PC-9 (cell line): Measurements from ENCODE around the gene KLHL40. TPM values are rescaled to one million over a fixed set of nuclear protein-coding genes. Genes with fewer than 3 reads are reported as not detected.

ENCODE experiments used
- BruUV-seq: library from RNA; stranded (reverse); fragments of 400-500 nt; replicated peaks from 2 replicates; lab custom pipeline; 2021; lab: Mats Ljungman, UMichigan
- CTCF ChIA-PET: fragments of 300-600 bp; sonication (Branson Sonifier 250); formaldehyde crosslinking; loops from one replicate; lab custom pipeline; 2022; ENCODE audit warnings: antibody characterized with exemption; lab: Charles Lee
- POLR2A ChIA-PET: fragments of 300-600 bp; sonication (Branson Sonifier 250); formaldehyde crosslinking; loops from one replicate; lab custom pipeline; 2022; ENCODE audit warnings: antibody characterized with exemption; ENCODE audit not compliant: unreplicated experiment; lab: Charles Lee
- DNase-seq, 2 experiments: peaks; one replicate each; pipeline versions ENCODE4 v3.0.0 to v3.0.0-alpha.2; 2015 to 2022; ENCODE audit warnings: mixed read lengths in 1 of 2
- H2AFZ ChIP-seq: fragments of 200-600 bp; sonication (generic); 2 replicates; pipeline ENCODE4 v1.8.1; 2017; ENCODE audit warnings: antibody characterized with exemption
- H3F3A ChIP-seq: fragments of 200-600 bp; sonication (generic); 2 replicates; pipeline ENCODE4 v1.8.1; 2017; ENCODE audit warnings: antibody characterized with exemption, mild to moderate bottlenecking, low read depth; ENCODE audit not compliant: insufficient read depth
- H3K27ac ChIP-seq: fragments of 200-600 bp; sonication (generic); 2 replicates; pipeline ENCODE4 v1.6.1; 2016; ENCODE audit warnings: mixed run types
- H3K27me3 ChIP-seq: fragments of 200-600 bp; sonication (generic); 2 replicates; pipeline ENCODE4 v1.6.1; 2016; ENCODE audit warnings: low read depth, mixed run types; ENCODE audit not compliant: insufficient read depth
- H3K36me3 ChIP-seq: fragments of 200-600 bp; sonication (generic); 2 replicates; pipeline ENCODE4 v1.6.1; 2016; ENCODE audit warnings: low read depth, mixed run types
- H3K4me1 ChIP-seq: fragments of 200-600 bp; sonication (generic); replicated peaks from 2 replicates; pipeline ENCODE4 v1.6.1; 2016; ENCODE audit warnings: mixed run types; ENCODE audit not compliant: insufficient read depth
- H3K4me2 ChIP-seq: fragments of 200-600 bp; sonication (generic); 2 replicates; pipeline ENCODE4 v1.6.1; 2017; ENCODE audit warnings: mixed run types
- H3K4me3 ChIP-seq: fragments of 200-600 bp; sonication (generic); 2 replicates; pipeline ENCODE4 v1.6.1; 2016; ENCODE audit warnings: mixed run types
- H3K79me2 ChIP-seq: fragments of 200-600 bp; sonication (generic); 2 replicates; pipeline ENCODE4 v1.6.1; 2017; ENCODE audit warnings: low read depth, mixed run types
- H3K9me2 ChIP-seq: fragments of 200-600 bp; sonication (generic); 2 replicates; pipeline ENCODE4 v1.8.1; 2017; ENCODE audit warnings: mild to moderate bottlenecking; ENCODE audit not compliant: insufficient read depth
- H3K9me3 ChIP-seq: fragments of 200-600 bp; sonication (generic); 2 replicates; pipeline ENCODE4 v1.8.1; 2016; ENCODE audit warnings: low read depth; ENCODE audit not compliant: insufficient read depth
- H4K20me1 ChIP-seq: fragments of 200-600 bp; sonication (generic); 2 replicates; pipeline ENCODE4 v1.8.1; 2017; ENCODE audit not compliant: insufficient read depth
- CTCF ChIP-seq: fragments of 200-600 bp; sonication (generic); conservative IDR thresholded peaks from 2 replicates; pipeline ENCODE4 v1.6.1; 2017; ENCODE audit warnings: mixed run types, antibody characterized with exemption, mild to moderate bottlenecking, moderate library complexity
- EZH2 ChIP-seq: fragments of 200-600 bp; sonication (generic); IDR thresholded peaks from 2 replicates; pipeline ENCODE4 v1.8.0; 2017; ENCODE audit warnings: antibody characterized with exemption, low read depth
- intact Hi-C: fragments of 100-400 bp; cut with micrococcal nuclease; formaldehyde crosslinking; loops from one replicate; pipeline ENCODE4 v1.10.0; 2022; ENCODE audit not compliant: unreplicated experiment
- total RNA-seq: library from RNA; stranded (reverse); gene quantifications from 2 replicates; pipeline ENCODE4 v1.2.3, GENCODE V29; 2021

KLHL40 gene
- total RNA-seq, 1 experiment from 2014 or later: not detected

DNA sequence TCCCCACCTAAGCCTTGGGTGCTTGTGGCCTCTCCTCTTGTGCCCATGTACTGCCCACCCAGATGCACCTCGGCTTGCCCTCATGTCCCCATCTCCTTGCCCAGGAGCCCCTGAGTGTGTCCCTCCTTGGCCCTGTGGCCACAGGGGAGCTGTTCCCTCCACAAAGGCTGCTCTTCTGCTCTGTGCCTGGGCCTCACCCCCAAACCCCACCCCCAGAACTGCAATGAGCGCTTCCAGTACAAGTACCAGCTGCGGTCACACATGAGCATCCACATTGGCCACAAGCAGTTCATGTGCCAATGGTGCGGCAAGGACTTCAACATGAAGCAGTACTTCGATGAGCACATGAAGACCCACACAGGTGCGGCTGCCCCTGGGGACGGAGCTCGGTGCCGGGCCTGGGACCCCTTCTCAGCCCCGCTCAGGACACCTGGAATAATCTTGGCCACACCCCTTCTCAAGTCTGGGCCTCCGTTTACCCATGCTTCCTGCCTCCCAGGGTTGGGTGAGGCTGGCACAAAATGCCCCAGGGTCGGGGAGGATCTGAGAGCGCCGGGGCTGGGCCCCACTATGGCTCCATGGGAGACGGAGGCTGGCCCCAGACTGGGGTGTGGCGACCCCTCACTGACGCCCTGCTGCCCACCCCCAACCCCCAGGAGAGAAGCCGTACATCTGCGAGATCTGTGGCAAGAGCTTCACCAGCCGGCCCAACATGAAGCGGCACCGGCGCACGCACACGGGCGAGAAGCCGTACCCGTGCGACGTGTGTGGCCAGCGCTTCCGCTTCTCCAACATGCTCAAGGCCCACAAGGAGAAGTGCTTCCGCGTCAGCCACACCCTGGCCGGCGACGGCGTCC lies 21.5 kb upstream of the KLHL40 start:
- Histone ChIP-seq H4K20me1 (no peaks in the 10 kb centered on the region), H2AFZ (no peak overlapping the region), H3K4me1 (no peaks in the 10 kb centered on the region), H3K4me3 (no peak overlapping the region), H3K4me2 (no peak overlapping the region), H3K9me2 (no peaks in the 10 kb centered on the region), H3K9me3 (no peaks in the 10 kb centered on the region), H3F3A (no peaks in the 10 kb centered on the region), H3K79me2 (no peaks in the 10 kb centered on the region), H3K27ac (no peak overlapping the region), H3K36me3 (no peaks in the 10 kb centered on the region), H3K27me3 (no peaks in the 10 kb centered on the region)
- no TSS peak for BruUV-seq
- CTCF ChIA-PET: no interaction called here
- DNase-seq: no peak
- intact Hi-C loops: no loop called here
- TF ChIP-seq EZH2 (no peak), CTCF (no peak)
- POLR2A ChIA-PET: interaction anchor here (0.7 kb wide), 1 partner anchor 107 kb away, joined by 6 read pairs; no protein-coding TSS in a partner anchor

- Histone ChIP-seq H3K9me2 (no peaks in the 10 kb centered on the region), H3K4me3 (no peak overlapping the region), H3K27ac (no peak overlapping the region), H3F3A (no peaks in the 10 kb centered on the region), H3K79me2 (no peaks in the 10 kb centered on the region), H2AFZ (no peak overlapping the region), H3K36me3 (no peaks in the 10 kb centered on the region), H3K4me2 (no peak overlapping the region), H3K9me3 (no peaks in the 10 kb centered on the region), H4K20me1 (no peaks in the 10 kb centered on the region), H3K4me1 (no peaks in the 10 kb centered on the region), H3K27me3 (no peaks in the 10 kb centered on the region)
- DNase-seq: no peak
- BruUV-seq: no TSS peak
- intact Hi-C loops: no loop called here
- CTCF ChIA-PET: no interaction called here
- no peak for TF ChIP-seq EZH2
- TF ChIP-seq CTCF: no peak
- POLR2A ChIA-PET: no interaction called here
These were observed 20.9 kb upstream of the KLHL40 start for GRCh38 chr3:42664438-42664803.

DNA sequence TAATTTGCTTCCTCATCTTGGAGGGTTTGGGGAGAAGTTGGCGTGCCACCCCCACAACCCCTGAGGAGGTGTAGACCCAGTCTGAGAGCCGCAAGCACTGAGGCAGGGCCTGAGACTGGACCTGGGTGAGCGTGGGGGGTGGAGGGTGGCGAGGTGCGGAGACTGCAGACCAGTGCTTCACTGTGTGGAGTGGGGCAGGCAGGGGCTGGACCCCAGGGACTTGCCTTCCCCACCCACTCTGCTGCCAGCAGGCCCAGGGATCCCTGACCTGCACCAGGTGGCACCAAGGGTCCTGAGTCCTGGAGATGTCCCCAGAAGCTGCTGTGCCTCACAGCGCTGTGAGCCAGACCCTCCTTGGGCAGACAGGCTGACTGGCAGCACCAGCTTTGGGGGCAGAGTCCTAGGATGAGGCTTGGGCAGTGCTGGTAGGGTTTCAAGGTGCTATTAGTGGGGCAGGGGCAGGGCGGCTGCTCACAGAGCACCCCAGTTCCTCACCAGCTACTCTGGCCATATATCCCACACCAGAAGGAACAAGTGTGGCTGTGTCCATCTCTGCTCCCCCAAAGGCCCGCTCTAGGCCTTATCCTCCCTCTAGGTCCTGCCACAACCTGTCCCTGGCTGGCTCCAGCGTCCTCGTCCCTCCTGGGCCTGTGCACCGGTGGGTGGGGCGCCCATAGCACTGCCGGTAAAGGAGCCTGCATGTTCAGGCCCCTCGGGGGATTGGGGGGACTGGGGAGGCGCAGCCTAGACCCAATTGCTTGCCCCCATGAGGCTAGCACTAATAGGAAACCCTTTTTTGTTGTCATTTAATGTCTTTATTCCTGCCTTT lies 20.1 kb upstream of the KLHL40 start:
- Histone ChIP-seq H4K20me1 (no peaks in the 10 kb centered on the region), H3K4me1 (no peaks in the 10 kb centered on the region), H3K27ac (no peak overlapping the region), H2AFZ (no peak overlapping the region), H3K27me3 (no peaks in the 10 kb centered on the region), H3K4me3 (no peak overlapping the region), H3F3A (no peaks in the 10 kb centered on the region), H3K36me3 (no peaks in the 10 kb centered on the region), H3K9me3 (no peaks in the 10 kb centered on the region), H3K4me2 (no peak overlapping the region), H3K9me2 (no peaks in the 10 kb centered on the region), H3K79me2 (no peaks in the 10 kb centered on the region)
- TF ChIP-seq EZH2 (no peak), CTCF (no peak)
- ChIA-PET CTCF (no interaction called here), POLR2A (no interaction called here)
- no peak for DNase-seq
- no TSS peak for BruUV-seq
- intact Hi-C loops: no loop called here
